ENCODE measurements around the gene SLU7. TPM values are rescaled to one million over a fixed set of nuclear protein-coding genes. Genes with fewer than 3 reads are reported as not detected.

The SLU7 gene
- polyA plus RNA-seq, 1 of the 3 experiments (the other 2 are of a cell fraction), result 22.3 TPM

DNA sequence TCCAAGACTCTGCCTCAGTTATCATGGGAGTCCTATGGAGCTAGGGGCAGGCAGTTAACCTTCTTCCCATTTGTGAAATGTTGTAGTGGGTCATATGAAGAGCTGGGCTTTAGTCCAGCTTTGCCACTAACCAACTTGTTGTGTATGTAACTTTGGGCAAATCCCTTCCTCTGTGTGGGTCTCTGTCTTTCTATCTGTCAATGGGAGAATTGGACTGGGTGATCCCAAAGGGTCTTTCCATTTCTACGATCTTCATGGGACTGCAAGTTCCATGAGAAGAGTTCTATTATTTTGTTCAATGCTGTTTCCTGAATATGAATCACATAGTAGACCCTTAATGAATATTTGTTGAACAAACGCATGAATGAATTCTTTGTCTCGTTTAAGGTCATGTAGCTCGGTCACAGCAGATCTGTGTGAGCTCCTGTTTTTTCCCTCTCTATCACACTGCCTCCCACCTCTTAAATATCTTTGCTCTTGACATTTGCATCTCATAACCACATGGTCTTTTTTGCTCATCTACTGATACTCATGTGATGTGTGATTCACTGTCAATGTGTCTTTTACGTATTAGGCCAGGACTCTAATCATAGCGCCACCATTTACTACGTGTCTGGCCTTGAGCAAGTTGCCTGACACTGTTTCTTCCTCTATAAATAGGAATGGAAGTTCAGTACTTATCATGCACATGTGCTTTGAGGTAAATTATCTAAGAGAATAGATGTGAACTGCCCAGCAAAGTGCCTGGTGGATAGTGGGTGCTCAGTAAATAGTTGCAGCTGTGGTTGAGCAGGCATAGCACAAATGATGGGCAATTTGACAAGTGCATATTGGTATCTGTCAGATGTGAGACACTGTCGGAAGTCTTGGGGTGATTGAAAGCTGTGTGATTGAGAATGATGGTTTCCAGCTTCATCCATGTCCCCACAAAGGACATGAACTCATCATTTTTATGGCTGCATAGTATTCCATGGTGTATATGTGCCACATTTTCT is 40.2 kb upstream of the SLU7 start:
- Histone ChIP-seq H3K4me3 (ENCODE audit: low read depth in 2 of 2, low read length in 1 of 2) (no peak overlapping the region), H3K9me3 (no peaks in the 10 kb centered on the region), H3F3A (replicated peaks; ENCODE audit: insufficient read depth) (peaks cover 4% of the 10 kb centered on the region), H3K27ac (ENCODE audit: low read depth in 2 of 2, low read length in 1 of 2) (no peak overlapping the region), H3K36me3 (replicated peaks in 1 of 2; ENCODE audit: control insufficient read depth in 1 of 2, insufficient read depth in 2 of 2, low read length in 1 of 2) (no peaks in the 10 kb centered on the region), H3K9ac (no peak overlapping the region), H3K4me2 (no peak overlapping the region), H2AFZ (ENCODE audit: low read depth) (no peak overlapping the region), H3K27me3 (ENCODE audit: insufficient read depth) (no peaks in the 10 kb centered on the region), H3K9me2 (no peaks in the 10 kb centered on the region), H3K4me1 (ENCODE audit: control insufficient read depth in 1 of 2, insufficient read depth in 2 of 2, low read depth in 1 of 2, low read length in 1 of 2) (peaks cover 0 to 5% of the 10 kb centered on the region in 2 experiments; a peak in 2 of 4 replicates), H4K20me1 (ENCODE audit: insufficient read depth) (no peaks in the 10 kb centered on the region), H3K79me2 (ENCODE audit: insufficient read depth) (no peaks in the 10 kb centered on the region)
- CTCF ChIA-PET, result interaction anchor here (4.4 kb wide), 1 partner anchor 20 kb away, joined by 32 read pairs; no protein-coding TSS in a partner anchor
- WGBS (ENCODE audit: low lambda C conversion rate), result 83% methylated on average over 8 of the region's 8 CpGs
- TF ChIP-seq NFIC (IDR thresholded peaks at IDR 0.05; ENCODE audit: borderline replicate concordance) (no peak), SMC3 (IDR thresholded peaks at IDR 0.05; ENCODE audit: low read depth, low read length) (no peak)
- TF ChIP-seq, protein P1, sequence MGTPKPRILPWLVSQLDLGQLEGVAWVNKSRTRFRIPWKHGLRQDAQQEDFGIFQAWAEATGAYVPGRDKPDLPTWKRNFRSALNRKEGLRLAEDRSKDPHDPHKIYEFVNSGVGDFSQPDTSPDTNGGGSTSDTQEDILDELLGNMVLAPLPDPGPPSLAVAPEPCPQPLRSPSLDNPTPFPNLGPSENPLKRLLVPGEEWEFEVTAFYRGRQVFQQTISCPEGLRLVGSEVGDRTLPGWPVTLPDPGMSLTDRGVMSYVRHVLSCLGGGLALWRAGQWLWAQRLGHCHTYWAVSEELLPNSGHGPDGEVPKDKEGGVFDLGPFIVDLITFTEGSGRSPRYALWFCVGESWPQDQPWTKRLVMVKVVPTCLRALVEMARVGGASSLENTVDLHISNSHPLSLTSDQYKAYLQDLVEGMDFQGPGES (IDR thresholded peaks at IDR 0.05; ENCODE audit: low read depth, low read length), result no peak
- DNase-seq, result no peak
- POLR2A ChIA-PET, result no interaction called here

DNA sequence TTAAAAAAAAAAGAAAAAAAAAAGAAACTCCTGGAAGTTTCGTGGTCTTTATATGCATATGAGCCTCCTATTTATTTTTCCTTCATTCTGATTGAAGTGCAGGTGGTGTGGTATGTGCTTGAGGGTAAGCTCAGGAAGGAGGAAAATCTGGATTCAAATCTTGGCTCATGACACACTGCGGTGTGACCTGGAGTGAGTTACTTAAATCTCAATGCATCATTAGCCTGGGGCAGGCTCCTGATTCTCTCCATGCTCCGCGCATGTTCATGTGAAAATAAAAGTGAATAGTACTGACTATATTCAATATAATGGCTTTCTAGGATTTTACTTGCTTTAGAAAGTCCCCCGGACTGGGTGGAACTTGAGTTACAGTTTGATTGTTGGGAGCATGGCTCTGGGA is 38.4 kb upstream of the SLU7 start:
- TF ChIP-seq RFX5 (IDR thresholded peaks at IDR 0.05; ENCODE audit: low read length) (no peak), FOXM1 (IDR thresholded peaks at IDR 0.05; ENCODE audit: low read depth) (no peak), SMC3 (IDR thresholded peaks at IDR 0.05; ENCODE audit: low read depth, low read length) (no peak), CHD2 (IDR thresholded peaks at IDR 0.05; ENCODE audit: low read length, partially characterized antibody) (no peak)
- H3K27ac ChIP-seq (ENCODE audit: low read depth in 2 of 2, low read length in 1 of 2), result no peak overlapping the region
- POLR2A ChIA-PET, result no interaction called here
- no peaks in the 10 kb centered on the region for H3K36me3 ChIP-seq (replicated peaks in 1 of 2; ENCODE audit: control insufficient read depth in 1 of 2, insufficient read depth in 2 of 2, low read length in 1 of 2)
- WGBS (ENCODE audit: low lambda C conversion rate), result 68% methylated on average over 5 of the region's 5 CpGs
- no peaks in the 10 kb centered on the region for H3K9me3 ChIP-seq
- no peak overlapping the region for H3K4me2 ChIP-seq
- H3K79me2 ChIP-seq (ENCODE audit: insufficient read depth), result no peaks in the 10 kb centered on the region
- H3K4me3 ChIP-seq (ENCODE audit: low read depth in 2 of 2, low read length in 1 of 2), result no peak overlapping the region
- no peaks in the 10 kb centered on the region for H3K27me3 ChIP-seq (ENCODE audit: insufficient read depth)
- no peaks in the 10 kb centered on the region for H3F3A ChIP-seq (replicated peaks; ENCODE audit: insufficient read depth)
- no peaks in the 10 kb centered on the region for H3K4me1 ChIP-seq (ENCODE audit: control insufficient read depth in 1 of 2, insufficient read depth in 2 of 2, low read depth in 1 of 2, low read length in 1 of 2)
- no peak overlapping the region for H3K9ac ChIP-seq
- H4K20me1 ChIP-seq (ENCODE audit: insufficient read depth), result no peaks in the 10 kb centered on the region
- DNase-seq, result no peak
- CTCF ChIA-PET, result interaction anchor here (4.4 kb wide), 1 partner anchor 18 kb away, joined by 32 read pairs; no protein-coding TSS in a partner anchor
- H3K9me2 ChIP-seq, result no peaks in the 10 kb centered on the region
- H2AFZ ChIP-seq (ENCODE audit: low read depth), result no peak overlapping the region

DNA sequence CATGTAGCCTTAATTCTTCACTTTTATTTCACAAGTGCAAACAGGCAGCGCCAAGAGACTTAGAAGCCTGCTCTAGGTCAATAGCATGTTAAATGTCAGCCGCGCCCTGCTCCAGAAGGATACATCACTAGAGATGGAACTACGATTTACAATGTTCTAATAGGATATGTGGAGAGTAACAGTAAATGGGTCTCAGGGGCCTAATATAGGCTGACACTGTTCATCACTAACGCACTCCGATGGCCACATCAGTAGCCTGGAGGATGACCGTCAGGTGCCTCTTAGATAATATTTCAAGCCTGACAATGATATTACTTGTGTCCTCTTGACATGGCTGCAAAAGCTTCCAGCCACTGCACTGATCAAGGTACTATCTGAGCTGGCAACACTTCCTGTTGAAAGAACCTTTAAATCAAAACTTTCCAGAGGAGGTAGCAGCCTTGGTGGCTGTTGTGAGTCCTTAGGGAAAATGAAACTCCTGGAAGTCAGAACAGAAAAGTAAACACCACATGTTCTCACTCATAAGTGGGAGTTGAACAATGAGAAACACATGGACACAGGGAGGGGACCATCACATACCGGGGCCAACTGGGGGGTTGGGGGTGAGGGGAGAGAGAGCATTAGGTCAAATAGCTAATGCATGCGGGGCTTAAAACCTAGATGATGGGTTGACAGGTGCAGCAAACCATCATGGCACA is 37.7 kb upstream of the SLU7 start:
- Histone ChIP-seq H3K9ac (no peak overlapping the region), H4K20me1 (ENCODE audit: insufficient read depth) (no peaks in the 10 kb centered on the region), H3K27me3 (ENCODE audit: insufficient read depth) (no peaks in the 10 kb centered on the region), H3K9me2 (no peaks in the 10 kb centered on the region), H3K4me1 (ENCODE audit: control insufficient read depth in 1 of 2, insufficient read depth in 2 of 2, low read depth in 1 of 2, low read length in 1 of 2) (no peaks in the 10 kb centered on the region), H3K9me3 (no peaks in the 10 kb centered on the region), H3F3A (replicated peaks; ENCODE audit: insufficient read depth) (no peaks in the 10 kb centered on the region), H3K36me3 (replicated peaks in 1 of 2; ENCODE audit: control insufficient read depth in 1 of 2, insufficient read depth in 2 of 2, low read length in 1 of 2) (no peaks in the 10 kb centered on the region), H3K4me3 (ENCODE audit: low read depth in 2 of 2, low read length in 1 of 2) (no peak overlapping the region), H3K27ac (ENCODE audit: low read depth in 2 of 2, low read length in 1 of 2) (no peak overlapping the region), H2AFZ (ENCODE audit: low read depth) (no peak overlapping the region), H3K4me2 (no peak overlapping the region), H3K79me2 (ENCODE audit: insufficient read depth) (no peaks in the 10 kb centered on the region)
- DNase-seq, result no peak
- ChIA-PET CTCF (interaction anchor here (4.4 kb wide), 1 partner anchor 18 kb away, joined by 32 read pairs; no protein-coding TSS in a partner anchor), POLR2A (no interaction called here)
- WGBS (ENCODE audit: low lambda C conversion rate), result 79% methylated on average over 9 of the region's 9 CpGs
- TF ChIP-seq MEF2A (IDR thresholded peaks at IDR 0.05; ENCODE audit: borderline replicate concordance, low read depth), result no peak
- no peak for TF ChIP-seq YY1 (IDR thresholded peaks at IDR 0.05; ENCODE audit: low read depth)
- TF ChIP-seq, protein P1 (IDR thresholded peaks at IDR 0.05; ENCODE audit: low read depth, low read length), result no peak
- TF ChIP-seq ELF1 (IDR thresholded peaks at IDR 0.05), result no peak
- no peak for TF ChIP-seq RXRA (IDR thresholded peaks at IDR 0.05; ENCODE audit: borderline replicate concordance, low read depth)
- TF ChIP-seq FOSL2 (IDR thresholded peaks at IDR 0.05; ENCODE audit: borderline replicate concordance, low read depth), result no peak
- TF ChIP-seq, protein P2, sequence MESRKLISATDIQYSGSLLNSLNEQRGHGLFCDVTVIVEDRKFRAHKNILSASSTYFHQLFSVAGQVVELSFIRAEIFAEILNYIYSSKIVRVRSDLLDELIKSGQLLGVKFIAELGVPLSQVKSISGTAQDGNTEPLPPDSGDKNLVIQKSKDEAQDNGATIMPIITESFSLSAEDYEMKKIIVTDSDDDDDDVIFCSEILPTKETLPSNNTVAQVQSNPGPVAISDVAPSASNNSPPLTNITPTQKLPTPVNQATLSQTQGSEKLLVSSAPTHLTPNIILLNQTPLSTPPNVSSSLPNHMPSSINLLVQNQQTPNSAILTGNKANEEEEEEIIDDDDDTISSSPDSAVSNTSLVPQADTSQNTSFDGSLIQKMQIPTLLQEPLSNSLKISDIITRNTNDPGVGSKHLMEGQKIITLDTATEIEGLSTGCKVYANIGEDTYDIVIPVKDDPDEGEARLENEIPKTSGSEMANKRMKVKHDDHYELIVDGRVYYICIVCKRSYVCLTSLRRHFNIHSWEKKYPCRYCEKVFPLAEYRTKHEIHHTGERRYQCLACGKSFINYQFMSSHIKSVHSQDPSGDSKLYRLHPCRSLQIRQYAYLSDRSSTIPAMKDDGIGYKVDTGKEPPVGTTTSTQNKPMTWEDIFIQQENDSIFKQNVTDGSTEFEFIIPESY (IDR thresholded peaks at IDR 0.05; ENCODE audit: borderline replicate concordance, low read depth), result no peak
- TF ChIP-seq EZH2phosphoT487 (IDR thresholded peaks at IDR 0.05; ENCODE audit: borderline replicate concordance, low read depth), result no peak
- TF ChIP-seq RFX5 (IDR thresholded peaks at IDR 0.05; ENCODE audit: low read length), result no peak
